Ammon's horn (tissue), 1 donor: ENCODE results near the gene TEX29.

Experiments
- DNase-seq: peaks from one replicate; pipeline ENCODE4 v3.0.0-alpha.2; 2016; ENCODE audit warnings: low spot score

TEX29 gene

DNA sequence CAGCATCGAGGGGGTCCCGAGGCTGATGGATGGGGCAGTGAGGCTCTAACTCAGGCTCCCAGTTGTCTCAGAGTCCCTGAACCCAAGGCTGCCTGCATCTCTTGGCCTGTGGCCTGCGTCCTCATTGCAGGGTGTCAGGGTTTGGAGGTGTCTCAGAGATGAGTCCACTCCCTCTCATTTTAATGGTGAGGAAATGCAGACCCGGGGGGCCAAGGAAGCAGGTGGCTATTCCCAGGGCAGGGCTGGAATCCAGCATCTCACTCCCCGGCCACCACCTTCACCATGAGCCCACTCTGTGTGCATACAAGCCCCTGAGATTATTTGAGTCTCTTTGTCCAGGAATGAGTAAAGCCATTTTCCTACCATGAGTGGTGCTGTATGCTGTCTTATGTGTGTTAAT, 21.4 kb downstream of the TEX29 start:
- DNase-seq: no peak

GRCh38 chr13:111342721-111343120, 22.3 kb downstream of the TEX29 start:
- no peak for DNase-seq

DNA sequence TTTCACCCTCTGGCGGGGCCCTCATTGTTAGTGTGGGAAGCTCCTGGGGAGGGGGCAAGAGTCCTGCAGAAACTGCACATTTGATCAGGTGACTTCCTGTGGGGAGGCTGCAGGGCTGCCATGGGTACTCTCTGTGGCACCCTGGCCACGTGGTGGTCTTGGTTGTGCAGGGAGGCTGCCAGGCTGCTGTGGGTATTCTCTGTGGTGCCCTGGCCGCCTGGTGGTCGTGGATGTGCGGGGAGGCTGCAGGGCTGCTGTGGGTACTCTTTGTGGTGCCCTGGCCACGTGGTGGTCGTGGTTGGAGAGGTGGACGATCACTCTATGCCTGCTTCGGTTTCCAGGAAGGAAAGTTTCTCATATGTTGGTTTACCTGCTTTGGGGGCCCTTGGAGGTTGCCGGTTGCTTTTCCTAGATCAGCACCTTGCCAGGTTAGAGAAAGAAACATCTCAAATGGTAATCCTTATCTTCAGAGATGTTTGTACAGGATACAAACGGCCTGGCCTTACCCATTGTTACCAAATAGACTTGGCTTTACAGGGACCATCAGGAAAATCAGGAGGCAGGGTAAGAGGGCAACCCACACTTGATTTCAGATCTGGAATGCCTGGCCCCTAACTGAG, 22.9 kb downstream of the TEX29 start:
- DNase-seq: no peak

DNA sequence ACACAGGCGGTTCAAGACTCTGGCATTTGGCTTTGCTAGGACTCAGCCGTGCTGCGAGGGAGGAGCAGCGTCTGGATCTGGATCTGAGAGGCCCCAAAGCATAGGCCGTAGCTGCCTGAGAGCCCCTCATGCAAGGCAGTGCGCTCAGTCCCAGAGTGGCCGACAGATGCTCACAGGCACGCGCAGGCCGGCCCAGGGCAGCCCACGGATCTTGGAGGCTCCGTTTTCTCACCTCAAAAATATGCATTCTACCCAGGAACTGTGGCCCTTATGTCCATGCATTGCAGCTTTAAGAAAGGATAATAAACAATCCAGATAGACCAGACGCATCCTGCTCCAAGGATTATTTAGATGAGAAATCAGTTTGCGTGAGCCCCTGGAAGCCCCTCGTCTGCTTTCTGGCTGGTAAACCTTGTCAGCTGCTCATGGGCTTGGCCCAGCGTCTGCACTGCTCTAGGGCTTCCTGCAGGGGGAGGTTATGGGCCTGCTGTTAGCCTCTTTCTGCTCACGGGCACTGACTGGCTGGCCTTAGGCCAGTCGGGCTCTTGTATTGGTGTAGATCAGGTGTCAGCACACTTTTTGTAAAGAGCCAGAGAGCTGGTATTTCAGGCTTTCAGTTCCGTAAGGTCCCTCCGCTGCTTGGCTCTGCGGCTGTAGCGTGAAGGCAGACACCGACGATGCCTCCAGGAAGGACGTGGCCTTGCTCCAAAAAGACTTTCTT, 24.2 kb downstream of the TEX29 start:
- no peak for DNase-seq

DNA sequence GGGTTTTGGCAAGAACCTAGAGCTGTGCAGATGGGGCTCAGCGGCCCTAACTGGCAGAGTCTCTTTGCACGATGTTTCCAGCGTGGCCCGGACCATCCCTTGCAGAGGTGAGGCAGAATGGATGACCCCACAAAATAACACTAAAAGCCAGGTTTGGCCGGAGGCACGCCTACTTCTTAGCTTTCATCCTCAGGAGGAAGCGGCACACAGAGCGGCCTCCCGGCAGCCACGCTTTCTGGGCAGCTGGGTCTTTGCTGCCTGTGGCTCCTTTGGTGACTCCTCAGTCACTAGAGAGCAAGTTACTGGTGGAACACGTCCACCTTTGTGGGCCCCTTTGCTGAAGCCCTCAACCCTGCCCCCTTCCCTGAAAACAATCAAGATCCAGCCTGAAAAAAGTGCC, 25.2 kb downstream of the TEX29 start:
- no peak for DNase-seq

DNA sequence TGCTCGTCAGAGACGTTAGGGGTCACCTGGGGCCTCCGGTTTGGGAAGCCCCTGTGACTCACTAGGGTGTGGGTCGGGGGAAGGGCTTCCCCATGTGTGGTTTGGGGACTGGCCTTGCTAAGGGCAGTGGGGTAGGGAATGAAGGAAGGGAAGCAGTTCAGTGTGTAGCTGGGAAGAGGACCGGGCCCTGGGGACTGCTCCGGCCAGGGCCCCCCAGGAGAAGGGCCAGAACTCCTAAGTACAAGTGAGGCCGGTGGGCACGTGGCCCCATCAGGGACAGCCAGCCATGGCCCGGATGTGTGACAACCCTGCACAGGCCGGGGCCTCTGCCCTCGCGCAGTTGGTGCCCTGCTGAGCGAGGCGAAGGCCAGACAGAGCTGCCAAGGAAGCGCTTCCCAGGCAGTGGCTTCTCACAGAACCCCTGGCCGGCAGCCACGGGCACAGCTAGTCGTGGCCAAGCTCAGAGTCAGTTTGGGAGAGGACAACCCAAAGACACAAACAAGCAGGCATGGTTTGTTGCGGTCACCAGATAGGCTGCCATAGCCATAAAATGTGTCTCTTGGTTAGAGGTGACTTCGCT, 25.7 kb downstream of the TEX29 start:
- DNase-seq: no peak

- no peak for DNase-seq
Measured at GRCh38 chr13:111347438-111347837, 27.0 kb downstream of the TEX29 start.

DNA sequence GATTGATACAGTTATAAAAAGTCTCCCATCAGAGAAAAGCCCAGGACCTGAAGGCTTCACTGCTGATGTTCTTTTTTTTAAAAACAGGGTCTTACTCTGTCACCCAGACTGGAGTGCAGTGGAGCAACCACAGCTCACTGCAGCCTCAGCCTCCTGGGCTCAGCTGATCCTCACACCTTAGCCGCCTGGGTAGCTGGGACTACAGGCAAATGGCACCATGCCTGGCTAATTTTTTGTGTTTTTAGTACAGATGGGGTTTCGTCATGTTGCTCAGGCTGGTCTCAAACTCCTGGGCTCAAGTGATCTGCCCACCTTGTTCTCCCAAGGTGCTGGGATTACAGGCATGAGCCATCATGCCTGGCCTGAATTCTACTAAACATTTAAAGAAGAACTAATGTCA, 33.1 kb downstream of the TEX29 start:
- no peak for DNase-seq

GRCh38 chr13:111354789-111355188, 34.3 kb downstream of the TEX29 start:
- DNase-seq: no peak

DNA sequence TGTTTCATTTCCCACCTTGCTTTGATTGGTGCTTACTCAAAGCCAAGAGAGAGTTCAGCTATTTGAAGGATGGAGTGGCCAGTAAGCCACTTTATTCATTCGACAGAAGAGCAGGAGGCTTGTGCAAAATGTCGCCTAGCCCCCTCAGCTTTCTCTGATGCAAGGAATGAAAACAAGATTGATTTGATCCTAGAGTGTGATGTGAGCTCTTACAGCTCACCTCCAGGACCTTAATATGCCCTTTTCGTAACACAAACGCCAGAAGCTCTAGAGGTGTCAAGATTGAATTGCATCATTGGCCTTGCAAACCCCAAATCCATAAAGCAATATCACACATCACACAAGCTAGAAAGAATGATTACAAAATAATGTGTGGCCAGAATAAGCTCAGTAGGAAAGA, 36.4 kb downstream of the TEX29 start:
- no peak for DNase-seq

GRCh38 chr13:111359237-111359915, 38.9 kb downstream of the TEX29 start:
- DNase-seq: no peak

DNA sequence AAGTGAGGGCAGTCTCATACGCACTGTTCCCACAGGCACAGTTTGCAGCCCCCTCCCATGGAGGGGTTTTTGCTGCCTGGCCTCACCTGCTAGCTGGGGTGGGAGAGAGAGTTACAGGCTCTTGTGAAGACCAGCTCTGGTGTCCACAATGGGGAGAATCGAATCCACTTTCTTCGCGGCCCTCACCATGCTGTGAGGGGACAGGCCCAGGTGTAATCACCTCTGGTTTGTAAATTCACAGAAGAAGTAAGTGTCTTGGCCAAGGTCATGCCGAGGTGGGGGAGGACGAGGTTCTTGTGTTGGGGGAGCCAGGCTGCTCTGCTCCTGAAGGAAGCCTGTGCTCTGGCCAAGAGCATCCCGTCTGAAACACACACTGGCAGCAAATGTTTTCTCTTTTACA, 39.5 kb downstream of the TEX29 start:
- no peak for DNase-seq

GRCh38 chr13:111360452-111360851, 40.0 kb downstream of the TEX29 start:
- DNase-seq: no peak

- DNase-seq: no peak
Measured at GRCh38 chr13:111361046-111361872, 40.8 kb downstream of the TEX29 start.

DNA sequence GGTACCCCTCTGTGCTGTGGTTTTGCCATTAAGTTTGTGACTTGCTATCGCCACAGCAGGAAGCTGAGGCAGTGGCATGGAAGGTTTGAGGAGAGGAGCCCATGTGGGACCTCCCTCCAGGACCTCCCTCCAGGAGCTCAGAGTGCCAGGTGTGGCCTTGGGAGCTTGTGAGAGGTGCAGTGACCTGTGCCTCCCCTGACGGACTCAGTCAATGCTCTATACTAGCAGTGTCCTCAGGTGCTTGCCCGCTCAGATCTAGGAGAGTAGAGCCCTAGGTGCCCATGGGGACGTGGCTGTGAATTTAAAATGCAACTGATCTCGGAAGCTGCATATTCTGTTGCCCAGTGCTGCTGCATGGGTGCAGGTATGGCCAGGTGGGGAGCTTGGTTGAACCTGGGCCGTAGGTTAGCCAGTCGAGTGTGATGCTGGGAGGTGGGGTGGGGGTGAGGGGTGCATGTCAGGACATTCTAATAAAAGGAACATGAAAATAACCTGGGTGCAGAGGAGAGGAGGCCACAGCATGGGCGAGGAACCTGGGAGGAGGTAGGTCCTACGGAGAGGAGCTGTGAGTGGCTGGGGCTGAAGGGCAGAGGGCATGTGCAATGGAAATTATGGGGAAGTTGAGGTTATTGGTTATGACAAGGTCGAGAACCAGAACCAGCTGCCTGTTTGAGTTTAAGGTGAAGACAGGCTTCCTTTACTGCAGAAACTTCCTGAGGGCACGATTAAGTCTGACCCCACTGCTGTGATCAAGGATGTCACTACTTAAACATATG, 41.6 kb downstream of the TEX29 start:
- DNase-seq: no peak

GRCh38 chr13:111363121-111363520, 42.7 kb downstream of the TEX29 start:
- no peak for DNase-seq

GRCh38 chr13:111363591-111363990, 43.1 kb downstream of the TEX29 start:
- no peak for DNase-seq

DNA sequence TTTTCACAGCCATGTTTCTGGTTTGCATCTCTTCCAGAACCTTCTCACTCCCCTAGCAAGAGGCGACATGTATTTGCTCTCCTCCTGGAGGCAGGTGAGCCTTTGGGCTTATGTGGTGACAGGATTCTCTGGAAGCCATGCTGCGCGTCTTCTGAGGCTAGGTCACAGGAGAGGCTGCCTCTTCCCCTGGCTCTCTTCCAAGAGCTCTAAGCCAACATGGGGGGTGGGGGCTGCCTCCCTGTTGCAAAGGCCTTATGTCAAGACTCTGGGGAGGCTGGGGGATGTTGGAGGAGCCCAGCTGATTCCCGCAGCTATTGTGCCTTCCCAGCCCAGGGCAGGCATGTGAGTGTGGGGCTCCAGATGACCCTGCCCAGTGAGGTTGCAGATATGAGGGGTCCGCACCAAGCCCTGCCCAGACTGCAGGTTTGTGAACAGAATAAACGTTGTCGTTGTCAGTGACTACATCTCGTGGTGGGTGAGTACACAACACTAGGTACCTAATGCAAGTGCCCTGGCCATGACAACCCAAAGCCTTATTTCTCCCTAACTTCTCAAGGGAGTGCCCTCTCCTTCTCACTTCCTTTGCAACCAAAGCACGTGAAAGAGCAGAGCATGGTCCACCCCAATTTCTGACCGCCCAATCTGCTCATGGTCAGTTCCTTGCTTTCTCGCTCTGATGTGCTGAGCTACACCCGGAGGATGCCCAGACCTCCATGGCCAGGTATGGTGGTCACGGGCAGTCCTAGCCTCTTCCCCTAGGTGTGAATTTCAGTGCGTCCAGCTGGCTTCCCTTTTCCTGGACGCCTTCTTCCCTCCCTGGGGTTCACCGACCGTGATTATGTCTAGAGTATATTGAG, 44.9 kb downstream of the TEX29 start:
- no peak for DNase-seq

GRCh38 chr13:111367340-111367739, 46.9 kb downstream of the TEX29 start:
- DNase-seq: no peak

- no peak for DNase-seq
Measured at GRCh38 chr13:111368091-111368490, 47.6 kb downstream of the TEX29 start.
